Daoy (cell line): ENCODE data around the gene OR8K3. TPM values are rescaled to one million over a fixed set of nuclear protein-coding genes. Genes with fewer than 3 reads are reported as not detected.

Experiments used
- DNase-seq: peaks from one replicate; pipeline ENCODE4 v3.0.0-alpha.2; 2015; ENCODE audit warnings: low read depth
- total RNA-seq: library from RNA; depleted of rRNA; stranded (reverse); fragments of >200 nt; shearing (Covaris generic); gene quantifications from 2 replicates; pipeline ENCODE4 v1.2.3, GENCODE V29; 2014; rRNA removed

Gene OR8K3
- total RNA-seq, result not detected in 2 replicates

DNA sequence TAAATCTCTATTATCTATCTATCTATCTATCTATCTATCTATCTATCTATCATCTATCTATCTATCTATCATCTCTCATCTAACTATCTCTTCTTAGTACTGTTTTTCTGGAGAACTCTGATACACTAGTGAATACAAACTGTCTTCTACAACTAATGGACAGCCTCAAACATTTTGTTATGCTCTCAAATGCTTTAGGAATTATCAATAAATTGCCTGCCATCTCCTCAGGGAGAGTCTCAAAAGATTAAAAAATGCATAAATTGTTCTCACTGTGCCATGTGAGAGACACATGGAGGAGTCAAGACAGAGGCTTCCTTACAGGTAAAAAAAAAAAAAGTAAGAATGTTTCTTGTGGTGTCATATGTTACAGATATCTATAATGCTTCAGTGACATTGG, at the start of gene OR8K3:
Gene OR8K3 (plus strand): TSS at position 301 of the 400 bp plus-strand sequence. CDS start 3,163 bp downstream, outside the sequence.
- no peak for DNase-seq

DNA sequence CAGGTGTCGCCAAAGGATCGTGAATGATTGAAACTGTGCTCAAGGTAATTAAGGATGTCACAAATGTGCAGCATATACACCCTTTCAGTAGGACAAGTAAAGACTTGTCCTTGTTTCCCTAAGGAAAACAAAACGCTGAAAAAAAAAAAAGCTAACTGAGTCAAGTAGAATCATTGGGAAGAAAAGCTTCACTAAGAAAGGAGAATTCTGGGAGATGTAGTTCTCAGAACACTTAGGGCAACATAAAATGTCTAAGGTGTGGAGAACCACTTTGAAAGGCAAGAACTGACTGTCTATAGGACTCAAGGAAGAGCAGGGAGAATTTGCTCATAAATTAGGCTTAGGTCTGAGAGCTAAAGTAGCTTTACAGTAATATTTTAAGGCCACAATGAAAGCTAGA, 43.9 kb upstream of the OR8K3 start:
- DNase-seq, result no peak

- DNase-seq, result no peak
These were observed 41.1 kb upstream of the OR8K3 start, which contains the start of gene OR5T1 for GRCh38 chr11:56273854-56274253. TSS of gene OR5T1 (plus strand) at chr11:56274154. CDS start at chr11:56275639, 1,485 bp downstream.

DNA sequence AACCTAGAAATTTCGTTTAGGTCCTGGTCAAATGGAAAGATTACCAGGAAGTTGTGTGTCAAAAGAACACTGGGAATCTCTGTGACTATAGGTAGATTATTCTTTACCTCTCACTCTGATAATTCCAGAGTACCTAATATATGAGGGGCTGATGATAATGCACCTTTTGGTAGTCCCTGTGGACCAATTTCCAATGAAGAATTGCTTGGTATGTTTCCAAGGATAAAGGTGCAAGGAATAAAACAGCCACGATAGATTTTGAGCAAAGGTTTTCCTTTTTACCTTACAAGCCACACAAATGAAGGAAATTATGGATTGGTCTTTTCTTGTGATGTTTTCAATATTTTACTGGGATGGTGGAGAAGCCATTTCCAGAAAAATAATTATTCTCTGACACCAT, 22.8 kb upstream of the OR8K3 start, which contains the start of gene OR8H1:
Gene OR8H1 (minus strand): TSS at position 101 of the 400 bp plus-strand sequence. CDS start 1,192 bp downstream, outside the sequence.
- DNase-seq, result no peak

- no peak for DNase-seq
These were observed 18.0 kb upstream of the OR8K3 start for GRCh38 chr11:56296898-56297297.

- DNase-seq, result no peak
These were observed 7.1 kb upstream of the OR8K3 start for GRCh38 chr11:56307836-56308235.

DNA sequence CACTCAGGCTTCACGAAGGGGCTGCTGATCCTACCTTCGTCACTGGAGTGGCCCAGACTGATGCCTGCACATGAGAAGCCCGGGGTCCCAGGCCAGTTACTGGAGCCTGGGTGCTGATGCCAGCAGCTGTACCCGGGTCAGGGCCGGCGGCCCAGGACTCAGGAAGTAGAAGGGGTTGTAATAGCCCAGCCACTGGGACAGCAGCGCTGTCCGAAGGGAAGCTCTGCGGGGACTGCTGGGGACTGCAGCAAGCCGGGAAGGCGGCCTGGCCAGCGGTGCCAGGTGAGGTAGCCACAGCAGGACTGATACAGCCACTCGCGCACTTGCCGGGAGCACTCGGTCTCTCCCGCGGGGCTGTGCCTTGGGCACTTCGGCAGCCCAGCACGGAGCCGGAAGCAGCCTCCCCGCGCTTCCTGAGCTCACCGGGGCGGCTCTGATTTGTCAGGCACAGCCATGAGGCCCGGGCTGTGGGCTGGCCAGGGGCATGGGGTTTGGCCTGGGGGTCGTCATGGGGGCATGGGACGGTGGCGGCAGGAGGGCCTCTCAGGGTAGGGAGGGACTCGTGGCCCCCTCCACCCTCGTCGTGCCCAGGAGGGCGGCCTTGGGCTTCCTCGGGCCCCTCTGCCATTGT, 17.0 kb downstream of the OR8K3 start:
- DNase-seq, result no peak

DNA sequence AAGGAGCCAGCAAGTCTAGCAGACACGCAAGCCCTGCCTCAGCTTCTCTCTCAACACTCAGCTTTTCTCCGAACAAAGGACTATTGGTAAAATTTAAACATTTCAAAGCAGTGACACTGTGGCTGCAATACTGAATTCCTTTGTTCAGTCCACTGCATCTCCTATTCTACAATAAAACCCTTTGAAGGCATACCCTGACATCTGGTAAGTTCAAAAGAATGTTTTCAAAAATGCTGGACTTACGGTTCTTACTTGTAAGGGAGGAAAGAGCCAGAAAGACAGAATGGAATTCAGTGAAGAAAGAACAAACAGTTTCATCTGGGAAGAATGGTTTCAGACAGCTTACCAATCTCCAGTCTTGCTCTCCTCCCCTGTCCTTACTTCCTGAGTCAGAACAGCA, 18.2 kb downstream of the OR8K3 start:
- no peak for DNase-seq

- no peak for DNase-seq
These were observed 25.3 kb downstream of the OR8K3 start for GRCh38 chr11:56340289-56340688.

GRCh38 chr11:56345739-56346138, 30.8 kb downstream of the OR8K3 start, which contains the start of gene OR8K1:
TSS of gene OR8K1 (plus strand) at chr11:56346039. CDS start at chr11:56346039, 0 bp downstream.
- no peak for DNase-seq

GRCh38 chr11:56353991-56354390, 39.0 kb downstream of the OR8K3 start, which contains the start of gene OR8J1:
TSS of gene OR8J1 (plus strand) at chr11:56354291. CDS start at chr11:56360247, 5,956 bp downstream.
- DNase-seq, result no peak

Other genes starting within 250 kb of the OR8K3 start
- not detected in 2 replicates for gene OR8I2, start 221.8 kb upstream of the OR8K3 start, total RNA-seq
- gene OR8H2, start 211.5 kb upstream of the OR8K3 start, total RNA-seq, result not detected in 2 replicates
- gene OR8H3, start 192.8 kb upstream of the OR8K3 start, total RNA-seq, result not detected in 2 replicates
- gene OR8J3, start 174.9 kb upstream of the OR8K3 start, total RNA-seq, result not detected in 2 replicates
- not detected in 2 replicates for gene OR8K5, start 154.8 kb upstream of the OR8K3 start, total RNA-seq
- not detected in 2 replicates for gene OR5J2, start 138.5 kb upstream of the OR8K3 start, total RNA-seq
- not detected in 2 replicates for gene OR5T2, start 80.9 kb upstream of the OR8K3 start, total RNA-seq
- gene OR5T3, start 62.9 kb upstream of the OR8K3 start, total RNA-seq, result not detected in 2 replicates
- gene OR5T1, start 41.0 kb upstream of the OR8K3 start, total RNA-seq, result not detected in 2 replicates
- not detected in 2 replicates for gene OR8H1, start 22.9 kb upstream of the OR8K3 start, total RNA-seq
- gene OR8K1, start 30.9 kb downstream of the OR8K3 start, total RNA-seq, result not detected in 2 replicates
- not detected in 2 replicates for gene OR8J1, start 39.1 kb downstream of the OR8K3 start, total RNA-seq
- gene OR8U1, start 60.5 kb downstream of the OR8K3 start, total RNA-seq, result not detected in 2 replicates
- not detected in 2 replicates for gene OR5AL1, start 97.6 kb downstream of the OR8K3 start, total RNA-seq
- gene OR5M3, start 158.2 kb downstream of the OR8K3 start, total RNA-seq, result not detected in 2 replicates
- gene OR5M8, start 176.2 kb downstream of the OR8K3 start, total RNA-seq, result not detected in 2 replicates
- not detected in 2 replicates for gene OR5M11, start 228.1 kb downstream of the OR8K3 start, total RNA-seq